Testis (tissue), 3 donors: ENCODE measurements around the gene COQ5. TPM values are rescaled to one million over a fixed set of nuclear protein-coding genes. Genes with fewer than 3 reads are reported as not detected.

Source experiments
- DNase-seq: peaks from one replicate; pipeline ENCODE4 v3.0.0-alpha.2; 2019
- H3K27ac ChIP-seq, 2 donors: fragments of 200-600 bp; sonication (generic); one replicate each; pipeline ENCODE4 v1.5.1; 2019
- H3K27me3 ChIP-seq: fragments of 200-600 bp; sonication (generic); one replicate; pipeline ENCODE4 v1.5.1; 2019
- H3K36me3 ChIP-seq: fragments of 200-600 bp; sonication (generic); one replicate; pipeline ENCODE4 v1.5.1; 2017; ENCODE audit warnings: low read depth; ENCODE audit errors: missing control alignments
- H3K4me1 ChIP-seq: fragments of 200-600 bp; sonication (generic); one replicate; pipeline ENCODE4 v1.5.1; 2019
- H3K4me3 ChIP-seq, 2 donors: fragments of 200-600 bp; sonication (generic); one replicate each; pipeline ENCODE4 v1.5.1; 2017 to 2019
- H3K9me3 ChIP-seq: fragments of 200-600 bp; sonication (generic); one replicate; pipeline ENCODE4 v1.5.1; 2017
- CTCF ChIP-seq, 3 experiments: fragments of 450-650 bp in 2 of 3; fragments of 200-600 bp in 1 of 3; sonication (generic) in 1 of 3; IDR thresholded peaks; one replicate each; pipeline ENCODE4 v1.5.1; 2016 to 2019; ENCODE audit warnings: antibody characterized with exemption in 3 of 3, mild to moderate bottlenecking in 2 of 3, moderate library complexity in 1 of 3
- POLR2A ChIP-seq: fragments of 450-650 bp; IDR thresholded peaks from one replicate; pipeline ENCODE4 v1.6.1; 2017; ENCODE audit warnings: antibody characterized with exemption, mild to moderate bottlenecking, moderate library complexity
- WGBS, 2 donors: methylation state at CpG; one replicate each; pipeline ENCODE4 v1.1.5; 2018; 5-methylcytosine and 5-hydroxymethylcytosine counted together
- intact Hi-C: fragments of 100-400 bp; cut with DNase I; formaldehyde crosslinking; loops from one replicate; pipeline ENCODE4 v1.15.1; 2023; ENCODE audit warnings: low total_unique reads
- polyA plus RNA-seq: library from polyadenylated mRNA; stranded (reverse); fragments of 350-450 nt; fragmentation: Illumina TruSeq; extraction: RNeasy Lipid Tissue Mini Kit (QIAGEN cat#74804); gene quantifications from one replicate; pipeline ENCODE4 v1.2.3, GENCODE V29; 2014; ENCODE audit warnings: low read depth, low replicate concordance; ENCODE audit not compliant: insufficient read depth
- total RNA-seq, 2 donors: library from RNA; depleted of rRNA; stranded (reverse); fragments of >200 nt; gene quantifications; one replicate each; pipeline ENCODE4 v1.2.3, GENCODE V29; 2016

Gene COQ5
- total and polyA plus RNA-seq, 3 donors from 2014 or later, result 31.3 to 51.0 (median 37.4) TPM

DNA sequence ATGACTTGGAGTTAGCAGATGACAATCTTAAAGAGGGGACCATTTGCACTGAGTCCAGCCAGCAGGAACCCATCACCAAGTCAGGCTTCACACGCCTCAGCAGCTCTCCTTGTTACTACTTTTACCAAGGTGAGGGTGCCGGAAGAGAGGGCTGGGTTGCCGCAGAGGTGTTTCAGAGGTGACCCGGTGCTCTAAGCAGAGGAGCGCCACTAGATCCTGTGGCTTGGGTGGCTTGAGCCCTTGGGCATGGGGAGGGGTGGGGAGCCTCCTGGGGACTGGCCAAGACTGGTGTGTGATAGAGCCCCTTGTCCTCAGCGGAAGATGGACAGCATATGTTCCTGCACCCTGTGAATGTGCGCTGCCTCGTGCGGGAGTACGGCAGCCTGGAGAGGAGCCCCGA lies 34.5 kb upstream of the COQ5 start:
- H3K36me3 ChIP-seq, result no peaks in the 10 kb centered on the region

DNA sequence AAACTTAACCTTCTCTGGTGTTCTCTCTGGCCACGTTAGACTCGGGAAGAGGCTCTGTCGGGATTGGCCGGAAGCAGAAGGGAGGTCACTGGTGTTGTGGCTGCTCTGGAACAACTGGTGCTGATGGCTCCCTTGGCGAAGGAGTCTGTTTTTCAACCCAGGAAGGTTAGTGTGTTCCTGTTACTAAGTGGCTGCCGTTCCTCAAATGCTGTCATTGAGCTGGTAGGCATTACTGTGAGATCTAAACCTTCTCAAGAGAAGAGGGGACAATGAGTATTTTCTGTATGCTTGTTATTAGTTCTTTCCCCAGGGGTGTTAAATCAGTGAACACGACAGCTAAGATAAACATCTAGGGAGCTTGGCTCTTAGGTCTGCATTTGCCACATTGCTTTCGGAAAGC lies 33.9 kb upstream of the COQ5 start:
- no peak for TF ChIP-seq CTCF (IDR thresholded peaks at IDR 0.05)
- TF ChIP-seq POLR2A, result no peak
- Histone ChIP-seq H3K27ac (no peak overlapping the region), H3K4me3 (no peak overlapping the region), H3K27me3 (no peaks in the 10 kb centered on the region), H3K9me3 (no peaks in the 10 kb centered on the region), H3K4me1 (no peaks in the 10 kb centered on the region), H3K36me3 (no peaks in the 10 kb centered on the region)
- 49 to 75% methylated on average over 6 to 8 of the region's 8 CpGs for WGBS, 2 donors
- intact Hi-C loops, result no loop called here
- DNase-seq, result no peak

More for the DNA sequence above, 34.5 kb upstream of the COQ5 start:
- intact Hi-C loops, result no loop called here
- Histone ChIP-seq H3K9me3 (no peaks in the 10 kb centered on the region), H3K4me3 (no peak overlapping the region), H3K27me3 (no peaks in the 10 kb centered on the region), H3K27ac (no peak overlapping the region), H3K4me1 (no peaks in the 10 kb centered on the region)
- no peak for DNase-seq
- WGBS, 2 donors, result 91 to 93% methylated on average over 10 to 11 of the region's 11 CpGs
- no peak for TF ChIP-seq CTCF (IDR thresholded peaks at IDR 0.05)
- TF ChIP-seq POLR2A, result no peak

DNA sequence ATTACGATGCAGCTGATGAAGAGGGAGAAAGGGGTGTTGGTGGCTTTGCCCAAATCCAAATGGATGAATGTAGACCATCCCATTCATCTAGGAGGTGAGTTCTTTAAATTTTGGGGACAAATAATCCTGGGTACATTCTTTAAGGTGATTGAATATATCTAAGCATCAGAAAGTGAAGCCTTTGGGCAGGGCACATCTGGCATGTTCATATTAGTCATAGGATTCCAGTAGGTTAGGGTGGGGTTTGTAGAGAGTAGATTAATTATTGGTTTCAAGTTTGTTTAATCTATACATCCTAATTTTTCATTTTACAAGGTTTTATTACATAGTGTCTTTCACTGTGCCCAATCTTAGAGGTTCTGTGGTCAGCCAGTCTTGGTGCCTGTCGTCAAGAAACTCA lies 28.6 kb upstream of the COQ5 start:
- Histone ChIP-seq H3K27me3 (no peaks in the 10 kb centered on the region), H3K4me1 (no peaks in the 10 kb centered on the region), H3K27ac (no peak overlapping the region), H3K4me3 (no peak overlapping the region), H3K9me3 (no peaks in the 10 kb centered on the region), H3K36me3 (no peaks in the 10 kb centered on the region)
- TF ChIP-seq POLR2A (no peak), CTCF (IDR thresholded peaks at IDR 0.05) (no peak)
- intact Hi-C loops, result no loop called here
- WGBS, 2 donors, result 91 to 92% methylated on average over 2 of the region's 2 CpGs
- DNase-seq, result no peak

- peaks cover 7% of the 10 kb centered on the region for H3K4me1 ChIP-seq
- 80 to 94% methylated on average over 1 of the region's 1 CpG for WGBS, 2 donors
- H3K4me3 ChIP-seq, result no peak overlapping the region
- H3K27ac ChIP-seq, result no peak overlapping the region
- intact Hi-C loops, result no loop called here
- no peaks in the 10 kb centered on the region for H3K27me3 ChIP-seq
- DNase-seq, result no peak
- no peaks in the 10 kb centered on the region for H3K9me3 ChIP-seq
- TF ChIP-seq POLR2A (no peak), CTCF (IDR thresholded peaks at IDR 0.05) (no peak)
- H3K36me3 ChIP-seq, result no peaks in the 10 kb centered on the region
Measured at GRCh38 chr12:120554678-120555077, 25.7 kb upstream of the COQ5 start.

DNA sequence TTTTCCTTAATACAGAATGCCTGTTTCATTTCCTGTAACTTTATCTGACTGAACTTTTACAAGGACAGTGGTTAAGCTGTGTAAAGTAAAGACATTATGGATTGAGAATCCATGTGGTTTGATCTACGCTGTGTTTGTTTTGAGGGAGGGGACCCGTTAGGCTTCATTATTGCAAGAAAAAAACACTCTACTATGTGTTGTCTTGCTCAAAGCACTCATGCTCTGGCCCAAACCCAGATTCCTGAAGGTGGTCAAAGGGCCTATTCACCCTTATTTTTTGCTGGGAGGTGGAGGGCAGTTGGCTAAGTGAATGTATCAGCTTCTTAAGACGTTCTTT lies 17.1 kb upstream of the COQ5 start:
- Histone ChIP-seq H3K4me1 (peaks cover 7% of the 10 kb centered on the region), H3K36me3 (no peaks in the 10 kb centered on the region), H3K9me3 (no peaks in the 10 kb centered on the region), H3K27ac (no peak overlapping the region), H3K4me3 (no peak overlapping the region), H3K27me3 (no peaks in the 10 kb centered on the region)
- 76 to 85% methylated on average over 3 of the region's 3 CpGs for WGBS, 2 donors
- no peak for DNase-seq
- TF ChIP-seq CTCF (IDR thresholded peaks at IDR 0.05) (no peak), POLR2A (no peak)
- intact Hi-C loops, result no loop called here
